HG03469 (cell line): Measurements from ENCODE around the gene SLC22A23.

ENCODE experiments used
- ATAC-seq: cut with Tn5 transposase; IDR thresholded peaks from one replicate; pipeline ENCODE4 v1.9.1; 2021; ENCODE audit warnings: mild to moderate bottlenecking, moderate library complexity, moderate number of reproducible peaks; ENCODE audit not compliant: unreplicated experiment

The SLC22A23 gene

GRCh38 chr6:3339811-3340210, 117.0 kb downstream of the SLC22A23 start:
- no peak for ATAC-seq

DNA sequence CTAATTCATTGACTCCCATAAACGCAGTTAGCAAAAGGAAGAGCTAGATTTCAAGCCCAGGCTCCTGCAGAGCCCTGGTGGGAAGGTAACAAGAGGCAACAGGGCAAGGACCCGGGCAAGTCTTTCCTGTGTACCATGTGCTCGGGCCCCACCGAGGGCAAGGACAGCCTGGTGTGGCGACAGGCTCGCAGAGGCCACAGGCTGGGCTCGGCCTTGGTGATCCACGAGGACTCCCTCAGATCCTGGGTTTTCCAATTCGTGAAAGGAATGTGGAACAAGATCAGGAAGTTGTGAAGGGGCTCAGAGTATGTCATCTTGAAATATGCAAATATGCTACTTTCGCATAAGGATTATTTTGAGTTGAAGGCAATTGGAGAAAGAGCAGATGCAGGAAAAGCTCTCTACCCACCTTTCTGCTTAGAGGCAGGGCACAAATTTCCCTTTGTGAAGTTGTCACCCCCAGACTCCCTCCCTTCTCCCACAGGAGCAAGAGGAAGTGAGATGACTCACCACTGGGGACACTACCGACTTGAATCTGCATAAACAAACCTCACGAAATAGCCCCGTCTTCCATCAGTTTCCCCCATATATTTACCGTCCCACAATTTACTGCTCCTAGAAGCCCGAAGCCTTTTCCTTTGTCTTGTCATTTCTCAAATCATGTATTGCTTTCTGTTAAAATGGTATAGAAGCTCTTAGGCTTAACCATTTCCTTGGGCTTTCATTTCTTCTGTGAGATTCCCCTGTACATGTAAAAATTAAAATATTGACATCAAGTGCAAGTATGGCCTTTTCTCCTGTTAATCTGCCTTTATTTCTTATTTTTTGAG, 119.1 kb downstream of the SLC22A23 start:
- ATAC-seq: no peak

- ATAC-seq: no peak
Observed at GRCh38 chr6:3336859-3337515, 119.9 kb downstream of the SLC22A23 start.

GRCh38 chr6:3336066-3336786, 120.6 kb downstream of the SLC22A23 start:
- no peak for ATAC-seq

DNA sequence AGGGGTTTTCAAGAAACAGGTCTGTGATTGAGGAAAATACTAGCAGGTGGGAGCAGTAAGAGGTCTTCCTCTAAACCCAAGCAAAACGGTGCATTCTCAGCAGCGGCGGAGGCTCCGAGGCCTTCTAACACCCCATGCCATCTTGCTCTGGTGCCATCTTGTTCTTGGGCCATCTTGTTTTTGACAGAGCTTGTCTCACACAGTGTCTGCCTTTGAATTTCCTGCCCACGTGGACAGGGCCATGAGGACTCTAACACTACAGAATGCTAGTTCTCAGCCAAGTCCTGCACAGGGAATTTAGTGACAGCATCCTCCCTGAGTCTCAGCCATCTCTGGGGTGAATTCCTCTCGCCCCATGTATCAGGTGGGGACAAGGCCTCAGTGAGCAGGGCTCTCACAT, 121.7 kb downstream of the SLC22A23 start:
- ATAC-seq: no peak

- ATAC-seq: no peak
Observed at GRCh38 chr6:3334555-3334954, 122.3 kb downstream of the SLC22A23 start.

GRCh38 chr6:3333263-3333662, 123.6 kb downstream of the SLC22A23 start:
- ATAC-seq: no peak

GRCh38 chr6:3331971-3332370, 124.9 kb downstream of the SLC22A23 start:
- no peak for ATAC-seq

GRCh38 chr6:3331494-3331893, 125.4 kb downstream of the SLC22A23 start:
- ATAC-seq: no peak

GRCh38 chr6:3330199-3330598, 126.7 kb downstream of the SLC22A23 start:
- ATAC-seq: no peak

- ATAC-seq: no peak
Observed at GRCh38 chr6:3329393-3330051, 127.3 kb downstream of the SLC22A23 start.

DNA sequence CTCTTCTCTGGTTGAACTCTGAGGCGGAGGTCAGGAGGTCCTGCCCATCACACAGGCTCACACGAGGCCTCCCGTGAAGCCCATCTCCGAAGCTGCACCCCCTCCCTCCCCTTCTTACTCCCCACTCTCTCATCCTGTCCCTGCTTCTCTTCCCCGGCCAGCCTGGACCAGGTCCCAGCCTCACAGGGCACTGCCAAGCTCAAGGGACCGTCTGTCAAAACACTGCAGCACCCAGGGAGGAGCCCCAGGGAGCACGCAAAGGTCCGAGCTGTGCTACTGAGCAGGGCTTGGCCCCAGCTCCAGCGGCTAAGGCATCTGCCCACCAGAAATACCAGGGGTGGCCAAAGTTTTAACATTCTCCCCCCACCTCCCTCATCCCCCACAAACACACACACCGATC, 128.1 kb downstream of the SLC22A23 start:
- no peak for ATAC-seq

DNA sequence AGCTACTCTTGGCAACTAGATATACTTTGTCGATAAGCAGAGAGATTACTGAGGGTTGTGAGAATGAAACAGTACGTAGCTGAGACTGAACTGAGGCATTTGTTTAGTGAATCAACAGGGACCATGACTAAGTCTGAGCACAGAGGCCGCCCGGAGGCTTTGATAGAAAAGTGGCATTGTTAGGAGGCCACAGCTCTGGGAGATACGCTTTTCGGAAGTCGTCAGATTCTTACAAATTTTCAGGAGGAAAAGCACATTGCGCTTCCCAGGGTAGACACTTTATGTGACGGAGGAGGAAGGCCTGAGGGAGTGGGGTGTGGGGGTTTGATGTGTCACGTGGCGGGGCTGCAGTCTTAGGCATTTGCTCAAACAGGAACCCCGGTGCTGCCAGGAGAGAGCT, 128.7 kb downstream of the SLC22A23 start:
- no peak for ATAC-seq

DNA sequence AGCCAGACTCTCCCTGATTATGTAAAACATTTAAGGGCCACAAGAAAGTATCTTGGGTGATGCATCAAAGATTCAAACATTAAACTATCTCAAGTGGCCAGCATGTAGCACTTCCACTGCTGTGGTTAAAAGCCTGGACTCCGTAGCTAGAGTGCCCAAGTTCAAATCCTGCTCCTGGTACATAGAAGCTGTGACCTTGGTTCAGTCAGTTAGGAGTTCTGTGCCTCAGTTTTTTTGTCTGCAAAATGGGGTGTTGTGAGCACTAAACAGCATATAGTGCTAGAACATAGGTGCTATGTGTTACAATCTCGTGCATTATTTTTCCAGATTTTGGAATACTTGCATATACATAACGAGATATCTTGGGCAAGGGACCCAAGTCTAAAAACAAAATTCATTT, 129.4 kb downstream of the SLC22A23 start:
- no peak for ATAC-seq

DNA sequence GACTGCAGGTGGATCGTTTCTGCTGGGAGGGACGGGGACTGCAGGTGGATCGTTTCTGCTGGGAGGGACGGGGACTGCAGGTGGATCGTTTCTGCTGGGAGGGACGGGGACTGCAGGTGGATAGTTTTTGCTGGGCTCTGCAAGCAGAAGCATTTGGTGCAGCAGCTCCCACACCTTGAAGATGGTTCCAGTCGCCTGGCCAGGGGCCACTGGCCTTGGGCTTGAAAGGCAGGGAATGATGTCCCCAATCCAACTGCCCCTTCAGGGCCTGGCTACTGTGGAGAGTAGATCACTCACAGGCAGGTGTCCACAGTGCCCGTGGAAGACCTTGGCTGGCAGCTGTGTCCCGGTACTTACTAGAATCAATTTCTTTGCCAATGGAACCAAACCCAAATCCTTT, 129.9 kb downstream of the SLC22A23 start:
- no peak for ATAC-seq

GRCh38 chr6:3326184-3326971, 130.5 kb downstream of the SLC22A23 start:
- ATAC-seq: no peak

DNA sequence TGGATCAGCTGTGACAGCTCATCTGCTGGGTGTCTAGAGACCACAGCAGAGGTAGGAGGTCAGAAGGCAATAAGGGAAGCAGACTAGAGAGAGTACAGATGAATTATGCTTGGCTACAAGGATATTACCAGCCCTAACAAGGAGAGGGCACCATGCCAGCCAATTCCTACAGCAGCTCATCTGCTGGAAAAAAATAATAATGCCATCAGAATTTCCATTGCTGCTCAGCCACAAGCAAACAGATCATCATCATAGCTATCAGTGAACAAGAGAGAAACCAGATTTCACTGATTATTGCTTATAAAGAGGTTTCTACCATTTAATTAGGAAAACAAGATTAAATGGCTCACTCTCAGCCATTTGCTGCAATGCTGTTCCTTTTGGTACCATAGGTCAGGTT, 131.6 kb downstream of the SLC22A23 start:
- ATAC-seq: no peak

GRCh38 chr6:3324262-3324942, 132.4 kb downstream of the SLC22A23 start:
- ATAC-seq: peak; percentile 60

DNA sequence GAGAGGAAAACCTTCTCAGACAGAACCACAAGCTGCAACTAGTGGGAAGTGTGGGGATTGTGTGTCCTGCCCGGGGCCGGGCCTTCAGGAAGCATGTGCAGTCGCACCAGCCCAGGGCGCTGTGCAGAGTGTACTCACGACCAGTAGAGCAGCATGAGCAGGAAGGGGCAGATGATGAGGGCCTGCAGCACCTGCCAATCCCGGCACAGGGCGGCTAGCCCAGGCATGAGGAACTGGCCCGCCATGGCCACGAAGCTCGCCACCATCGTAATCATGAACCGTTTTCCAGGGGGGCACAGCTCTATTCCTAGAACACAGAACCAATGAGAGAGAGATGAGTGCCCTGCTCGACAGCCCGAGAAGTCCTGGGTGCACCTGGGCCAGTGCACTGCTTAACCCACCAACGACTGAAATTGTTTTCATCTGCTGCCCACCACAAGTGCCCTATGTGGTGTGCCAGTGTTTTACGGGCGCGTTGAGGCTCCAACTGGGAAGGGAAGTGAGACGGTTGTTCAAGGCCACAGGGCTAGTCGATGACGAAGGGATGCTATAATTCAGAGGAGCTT, 133.1 kb downstream of the SLC22A23 start:
- ATAC-seq: no peak

DNA sequence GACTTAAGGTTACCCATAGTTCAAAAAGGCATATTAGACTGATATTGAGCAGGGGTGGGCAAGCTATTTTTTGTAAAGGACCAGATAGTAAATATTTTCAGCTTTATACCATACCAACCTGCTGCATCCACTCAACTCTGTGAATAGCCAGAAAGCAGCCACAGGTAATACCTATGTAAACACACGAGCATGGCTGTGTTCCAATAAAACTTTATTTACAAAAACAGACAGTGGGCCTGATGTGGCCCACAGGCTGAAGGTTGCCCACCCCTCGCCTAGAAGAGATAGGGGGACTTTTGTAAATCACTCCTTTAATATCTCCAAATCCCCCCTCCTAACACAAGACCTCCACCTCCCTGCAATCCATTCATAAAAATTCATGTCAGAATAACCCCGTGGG, 133.7 kb downstream of the SLC22A23 start:
- ATAC-seq: no peak
